PC-9 (cell line): ENCODE results near the gene C4orf36.

Source experiments
- CTCF ChIP-seq: fragments of 200-600 bp; sonication (generic); conservative IDR thresholded peaks from 2 replicates; pipeline ENCODE4 v1.6.1; 2017; ENCODE audit warnings: mixed run types, antibody characterized with exemption, mild to moderate bottlenecking, moderate library complexity
- EZH2 ChIP-seq: fragments of 200-600 bp; sonication (generic); IDR thresholded peaks from 2 replicates; pipeline ENCODE4 v1.8.0; 2017; ENCODE audit warnings: antibody characterized with exemption, low read depth

- no peak for TF ChIP-seq CTCF
- TF ChIP-seq EZH2: no peak
Measured at GRCh38 chr4:86853209-86853608, 39.0 kb downstream of the C4orf36 start.
